ENCODE results near the gene TNRC18.

- TF ChIP-seq, protein P1, sequence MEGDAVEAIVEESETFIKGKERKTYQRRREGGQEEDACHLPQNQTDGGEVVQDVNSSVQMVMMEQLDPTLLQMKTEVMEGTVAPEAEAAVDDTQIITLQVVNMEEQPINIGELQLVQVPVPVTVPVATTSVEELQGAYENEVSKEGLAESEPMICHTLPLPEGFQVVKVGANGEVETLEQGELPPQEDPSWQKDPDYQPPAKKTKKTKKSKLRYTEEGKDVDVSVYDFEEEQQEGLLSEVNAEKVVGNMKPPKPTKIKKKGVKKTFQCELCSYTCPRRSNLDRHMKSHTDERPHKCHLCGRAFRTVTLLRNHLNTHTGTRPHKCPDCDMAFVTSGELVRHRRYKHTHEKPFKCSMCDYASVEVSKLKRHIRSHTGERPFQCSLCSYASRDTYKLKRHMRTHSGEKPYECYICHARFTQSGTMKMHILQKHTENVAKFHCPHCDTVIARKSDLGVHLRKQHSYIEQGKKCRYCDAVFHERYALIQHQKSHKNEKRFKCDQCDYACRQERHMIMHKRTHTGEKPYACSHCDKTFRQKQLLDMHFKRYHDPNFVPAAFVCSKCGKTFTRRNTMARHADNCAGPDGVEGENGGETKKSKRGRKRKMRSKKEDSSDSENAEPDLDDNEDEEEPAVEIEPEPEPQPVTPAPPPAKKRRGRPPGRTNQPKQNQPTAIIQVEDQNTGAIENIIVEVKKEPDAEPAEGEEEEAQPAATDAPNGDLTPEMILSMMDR (IDR thresholded peaks at IDR 0.05), result no peak
- TF ChIP-seq POLR2A (IDR thresholded peaks at IDR 0.05), result no peak
Measured at GRCh38 chr7:5418285-5418582, 5.4 kb downstream of the TNRC18 start.

All from Peyer's patch (tissue), 4 donors.